ENCODE results near the gene FNBP1. TPM values are rescaled to one million over a fixed set of nuclear protein-coding genes. Genes with fewer than 3 reads are reported as not detected.
"Not testable (repeated sequence)": the region's sequence is repeated elsewhere in the genome, so short reads cannot be mapped to it uniquely, and the experiment has no call there.

Gene FNBP1
- total RNA-seq, 6 experiments from 2014 or later: 34.7 to 40.6 (median 35.5) TPM

- H3K9me3 Mint-ChIP-seq: no peaks in the 10 kb centered on the region
- H3K4me1 Mint-ChIP-seq (ENCODE audit: low read depth): peaks cover 33% of the 10 kb centered on the region
- DNase-seq: no peak
- H3K36me3 Mint-ChIP-seq (ENCODE audit: low read depth): peaks cover 31% of the 10 kb centered on the region
- no peak for TF ChIP-seq CTCF (IDR thresholded peaks at IDR 0.05)
- peaks cover 3% of the 10 kb centered on the region for H3K27me3 Mint-ChIP-seq (ENCODE audit: insufficient read depth)
- H3K27ac Mint-ChIP-seq: no peak overlapping the region
- no peak overlapping the region for H3K4me3 Mint-ChIP-seq
Measured at GRCh38 chr9:129958796-129959195, 84.2 kb downstream of the FNBP1 start.

DNA sequence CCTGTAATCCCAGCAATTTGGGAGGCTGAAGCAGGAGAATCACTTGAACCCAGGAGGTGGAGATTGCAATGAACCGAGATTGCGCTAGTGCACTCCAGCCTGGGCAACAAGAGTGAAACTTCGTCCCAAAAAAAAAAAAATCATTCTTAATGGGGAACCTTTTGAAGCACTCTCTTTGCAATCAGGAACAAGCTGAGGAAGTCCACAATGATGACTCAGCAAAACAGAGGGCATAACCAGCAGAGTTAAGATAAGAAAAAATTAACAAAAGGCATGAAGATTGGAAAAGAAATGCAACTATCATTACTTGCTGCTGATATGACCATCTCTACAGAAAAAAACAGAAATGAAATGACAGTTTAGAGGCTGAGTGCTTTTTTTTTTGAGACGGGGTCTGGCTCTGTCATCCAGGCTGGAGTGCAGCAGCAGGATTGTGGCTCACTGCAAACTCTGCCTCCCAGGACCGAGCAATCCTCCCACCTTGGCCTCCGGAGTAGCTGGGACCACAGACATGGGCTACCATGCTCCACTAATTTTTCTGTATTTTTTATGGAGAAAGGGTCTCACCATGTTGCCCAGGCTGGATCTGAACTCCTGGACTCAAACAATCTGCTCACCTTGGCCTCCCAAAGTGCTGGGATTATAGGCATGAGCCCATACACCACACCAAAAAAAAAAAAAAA is 88.0 kb downstream of the FNBP1 start:
- Mint-ChIP-seq H3K4me1 (ENCODE audit: low read depth) (peaks cover 13% of the 10 kb centered on the region), H3K4me3 (no peak overlapping the region), H3K36me3 (ENCODE audit: low read depth) (peaks cover 24% of the 10 kb centered on the region), H3K27ac (peak overlapping the region; percentile 42; the same call in 1 of the 2 replicates), H3K27me3 (ENCODE audit: insufficient read depth) (peaks cover 3% of the 10 kb centered on the region), H3K9me3 (no peaks in the 10 kb centered on the region)
- TF ChIP-seq CTCF (IDR thresholded peaks at IDR 0.05): no peak
- DNase-seq: no peak

GRCh38 chr9:129953736-129954135 is 89.3 kb downstream of the FNBP1 start:
- H3K36me3 Mint-ChIP-seq (ENCODE audit: low read depth): peaks cover 20% of the 10 kb centered on the region
- no peaks in the 10 kb centered on the region for H3K9me3 Mint-ChIP-seq
- H3K27me3 Mint-ChIP-seq (ENCODE audit: insufficient read depth): peaks cover 3% of the 10 kb centered on the region
- peaks cover 13% of the 10 kb centered on the region for H3K4me1 Mint-ChIP-seq (ENCODE audit: low read depth)
- H3K4me3 Mint-ChIP-seq: no peak overlapping the region
- DNase-seq: no peak
- no peak for TF ChIP-seq CTCF (IDR thresholded peaks at IDR 0.05)
- no peak overlapping the region for H3K27ac Mint-ChIP-seq

DNA sequence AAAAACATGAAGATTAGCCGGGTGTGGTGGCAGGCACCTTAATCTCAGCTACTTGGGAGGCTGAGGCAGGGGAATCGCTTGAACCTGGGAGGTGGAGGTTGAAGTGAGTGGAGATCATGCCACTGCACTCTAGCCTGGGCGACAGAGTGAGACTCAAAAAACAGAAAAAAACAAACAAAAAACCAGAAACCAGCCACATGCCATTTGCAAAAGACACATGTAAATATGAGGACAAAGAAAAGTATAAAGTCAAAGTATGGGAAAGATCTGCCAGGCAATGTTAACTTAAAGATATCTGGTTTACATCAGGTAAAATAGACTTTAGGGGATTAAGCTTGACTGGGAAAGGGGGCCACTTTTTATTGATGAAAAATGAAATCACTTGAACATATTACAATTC is 90.7 kb downstream of the FNBP1 start:
- H3K4me3 Mint-ChIP-seq: no peak overlapping the region
- H3K9me3 Mint-ChIP-seq: no peaks in the 10 kb centered on the region
- H3K27ac Mint-ChIP-seq: no peak overlapping the region
- H3K27me3 Mint-ChIP-seq (ENCODE audit: insufficient read depth): peaks cover 2% of the 10 kb centered on the region
- TF ChIP-seq CTCF (IDR thresholded peaks at IDR 0.05): no peak
- no peak for DNase-seq
- peaks cover 13% of the 10 kb centered on the region for H3K36me3 Mint-ChIP-seq (ENCODE audit: low read depth)
- H3K4me1 Mint-ChIP-seq (ENCODE audit: low read depth): peaks cover 13% of the 10 kb centered on the region

DNA sequence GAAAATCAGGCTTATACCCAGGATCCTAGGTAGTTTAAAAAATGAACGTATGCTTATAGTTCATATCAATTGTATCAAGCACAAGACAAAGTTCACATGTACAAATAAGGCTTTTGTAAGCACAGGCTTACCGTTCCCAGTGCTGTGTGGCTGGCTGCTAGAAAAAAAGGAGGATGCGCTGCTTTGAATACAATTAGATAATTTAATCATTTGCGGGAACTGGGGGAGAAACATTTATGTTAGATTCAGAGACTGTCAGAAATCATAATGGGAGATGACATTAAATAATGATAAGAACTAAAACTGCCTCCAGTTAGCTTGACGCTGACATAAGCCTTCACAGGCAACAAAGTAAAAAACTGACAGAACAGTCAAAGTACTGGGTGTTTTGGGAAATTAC is 93.2 kb downstream of the FNBP1 start:
- TF ChIP-seq CTCF (IDR thresholded peaks at IDR 0.05): no peak
- Mint-ChIP-seq H3K9me3 (no peaks in the 10 kb centered on the region), H3K4me3 (no peak overlapping the region), H3K36me3 (ENCODE audit: low read depth) (peaks cover 1% of the 10 kb centered on the region; the same call in 1 of the 2 replicates), H3K27ac (no peak overlapping the region), H3K27me3 (ENCODE audit: insufficient read depth) (no peaks in the 10 kb centered on the region), H3K4me1 (ENCODE audit: low read depth) (peaks cover 9% of the 10 kb centered on the region)
- DNase-seq: no peak

DNA sequence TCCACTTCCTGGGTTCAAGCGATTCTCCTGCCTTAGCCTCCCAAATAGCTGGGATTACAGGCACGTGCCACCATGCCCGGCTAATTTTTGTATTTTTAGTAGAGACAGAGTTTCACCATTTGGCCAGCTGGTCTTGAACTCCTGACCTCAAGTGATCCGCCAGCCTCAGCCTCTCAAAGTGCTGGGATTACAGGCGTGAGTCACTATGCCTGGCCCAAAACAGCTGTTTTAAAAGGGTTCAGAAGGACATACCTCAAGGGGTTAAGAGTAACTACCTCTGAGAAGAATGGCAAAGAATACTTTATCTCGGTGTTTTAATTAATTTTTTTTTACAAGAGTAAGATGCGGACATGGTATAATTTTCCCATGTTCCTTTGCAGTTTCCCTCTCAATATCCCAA is 94.4 kb downstream of the FNBP1 start:
- H3K9me3 Mint-ChIP-seq; H3K4me3 Mint-ChIP-seq; DNase-seq; H3K27ac Mint-ChIP-seq; H3K4me1 Mint-ChIP-seq (ENCODE audit: low read depth); H3K27me3 Mint-ChIP-seq (ENCODE audit: insufficient read depth); H3K36me3 Mint-ChIP-seq (ENCODE audit: low read depth): not testable (repeated sequence)
